ENCODE data around the gene RNF135.
"Not testable (repeated sequence)": the region's sequence is repeated elsewhere in the genome, so short reads cannot be mapped to it uniquely, and the experiment has no call there.

Gene RNF135, protein sequence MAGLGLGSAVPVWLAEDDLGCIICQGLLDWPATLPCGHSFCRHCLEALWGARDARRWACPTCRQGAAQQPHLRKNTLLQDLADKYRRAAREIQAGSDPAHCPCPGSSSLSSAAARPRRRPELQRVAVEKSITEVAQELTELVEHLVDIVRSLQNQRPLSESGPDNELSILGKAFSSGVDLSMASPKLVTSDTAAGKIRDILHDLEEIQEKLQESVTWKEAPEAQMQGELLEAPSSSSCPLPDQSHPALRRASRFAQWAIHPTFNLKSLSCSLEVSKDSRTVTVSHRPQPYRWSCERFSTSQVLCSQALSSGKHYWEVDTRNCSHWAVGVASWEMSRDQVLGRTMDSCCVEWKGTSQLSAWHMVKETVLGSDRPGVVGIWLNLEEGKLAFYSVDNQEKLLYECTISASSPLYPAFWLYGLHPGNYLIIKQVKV

DNA sequence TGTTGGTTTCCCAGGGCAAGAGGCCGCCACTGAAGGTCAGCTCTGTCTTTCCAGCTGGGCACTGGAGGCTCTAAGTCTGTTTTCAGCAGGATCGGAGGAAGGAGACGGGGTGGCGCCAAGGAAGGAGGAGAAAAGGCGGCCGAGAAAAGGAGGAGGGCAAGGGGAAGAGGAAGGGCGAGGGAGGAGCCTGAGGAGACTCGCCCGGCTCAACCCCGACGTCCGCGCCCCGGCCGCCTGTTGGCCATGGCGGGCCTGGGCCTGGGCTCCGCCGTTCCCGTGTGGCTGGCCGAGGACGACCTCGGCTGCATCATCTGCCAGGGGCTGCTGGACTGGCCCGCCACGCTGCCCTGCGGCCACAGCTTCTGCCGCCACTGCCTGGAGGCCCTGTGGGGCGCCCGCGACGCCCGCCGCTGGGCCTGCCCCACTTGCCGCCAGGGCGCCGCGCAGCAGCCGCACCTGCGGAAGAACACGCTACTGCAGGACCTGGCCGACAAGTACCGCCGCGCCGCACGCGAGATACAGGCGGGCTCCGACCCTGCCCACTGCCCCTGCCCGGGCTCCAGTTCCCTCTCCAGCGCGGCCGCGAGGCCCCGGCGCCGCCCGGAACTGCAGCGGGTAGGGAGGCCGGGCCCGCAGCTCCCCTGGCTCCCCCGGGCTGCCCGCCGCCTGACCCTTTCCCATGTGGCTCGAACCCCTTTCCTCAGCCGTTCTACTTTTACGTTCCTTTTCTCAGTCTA is at the start of gene RNF135:
Gene RNF135, plus strand, starts transcription at position 209 of the 737 bp plus-strand sequence. Its CDS starts 35 bp downstream, at position 244.
- no peaks in the 10 kb centered on the region for H3K27me3 Mint-ChIP-seq
- H3K4me3 Mint-ChIP-seq, result peak within 1 kb of the TSS; percentile 98
- H3K4me1 Mint-ChIP-seq (ENCODE audit: low read depth), result peaks cover 51% of the 10 kb centered on the region
- no peaks in the 10 kb centered on the region for H3K9me3 Mint-ChIP-seq
- peaks cover 77% of the 10 kb centered on the region for H3K36me3 Mint-ChIP-seq (ENCODE audit: low read depth)
- peak within 1 kb of the TSS; percentile 94 for H3K27ac Mint-ChIP-seq
- intact Hi-C loops (cut with micrococcal nuclease), result loop anchor here (5.0 kb wide), 2 partner anchors 49 to 64 kb away; partner anchors contain the start of genes ADAP2 and TEFM

- Mint-ChIP-seq H3K4me3 (peak within 1 kb of the TSS; percentile 85), H3K27me3 (peaks cover 6% of the 10 kb centered on the region), H3K36me3 (ENCODE audit: low read depth) (peaks cover 44% of the 10 kb centered on the region), H3K27ac (peak within 1 kb of the TSS; percentile 94), H3K4me1 (ENCODE audit: low read depth) (peaks cover 51% of the 10 kb centered on the region), H3K9me3 (no peaks in the 10 kb centered on the region)
- intact Hi-C loops (cut with micrococcal nuclease), result loop anchor here (2.0 to 10.0 kb wide), 3 partner anchors 17 to 293 kb away; partner anchors contain the start of gene RNF135
Observed at GRCh38 chr17:30921544-30922196, 49.2 kb upstream of the RNF135 start, which contains the start of gene ADAP2. TSS of gene ADAP2 (plus strand) at chr17:30921945. CDS start at chr17:30922015, 70 bp downstream.

DNA sequence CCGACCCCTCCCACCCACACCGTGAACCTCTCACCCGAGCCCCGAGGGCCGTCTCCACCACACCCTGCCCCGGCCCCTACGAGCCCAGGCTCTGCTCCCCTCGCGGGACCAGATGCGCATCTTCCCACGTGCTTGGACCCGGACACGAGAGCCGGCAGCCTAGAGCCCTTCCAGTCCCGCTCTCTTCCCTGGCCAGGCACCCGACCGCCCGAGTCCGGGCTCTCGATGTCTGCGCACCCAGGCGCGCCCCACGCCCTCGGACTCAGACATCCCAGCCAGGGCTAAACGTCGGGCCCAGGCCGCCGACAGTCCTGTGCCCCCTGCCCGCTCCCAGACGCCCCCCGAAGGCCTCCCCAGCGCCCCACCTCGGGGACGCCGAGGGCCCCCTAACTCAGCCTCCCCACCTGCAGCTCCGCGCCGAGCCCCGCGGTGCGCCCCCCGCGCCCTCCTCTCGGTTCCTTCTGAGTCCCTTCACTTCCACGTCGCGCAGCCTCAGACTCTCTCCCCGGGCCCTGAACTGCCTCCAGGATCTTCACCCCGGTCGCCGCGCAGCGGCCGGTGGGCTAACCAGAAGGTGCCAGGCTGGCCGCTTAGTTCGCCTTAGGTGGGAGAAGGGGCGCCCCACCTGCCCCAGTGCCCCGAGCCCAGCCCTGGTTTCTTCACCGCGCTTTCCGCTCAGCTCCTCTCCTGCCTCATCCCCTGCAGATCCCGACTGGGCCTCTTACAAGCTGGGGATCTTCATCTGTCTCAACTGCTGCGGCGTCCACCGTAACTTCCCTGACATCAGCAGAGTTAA is 48.4 kb upstream of the RNF135 start:
- peaks cover 52% of the 10 kb centered on the region for H3K36me3 Mint-ChIP-seq (ENCODE audit: low read depth)
- peak overlapping the region; percentile 94 for H3K27ac Mint-ChIP-seq
- intact Hi-C loops (cut with micrococcal nuclease), result loop anchor here (2.0 to 10.0 kb wide), 3 partner anchors 18 to 292 kb away; partner anchors contain the start of gene RNF135

GRCh38 chr17:30924341-30924740 is 46.5 kb upstream of the RNF135 start:
- Mint-ChIP-seq H3K4me3 (no peak overlapping the region), H3K27ac (no peak overlapping the region), H3K9me3 (no peaks in the 10 kb centered on the region), H3K27me3 (peaks cover 5% of the 10 kb centered on the region), H3K36me3 (ENCODE audit: low read depth) (peaks cover 71% of the 10 kb centered on the region), H3K4me1 (ENCODE audit: low read depth) (peaks cover 56% of the 10 kb centered on the region)
- intact Hi-C loops (cut with micrococcal nuclease), result loop anchor here (5.0 to 10.0 kb wide), 2 partner anchors 48 to 290 kb away; partner anchors contain the start of gene RNF135

More for the DNA sequence above, 48.4 kb upstream of the RNF135 start:
- peak overlapping the region; percentile 85 for H3K4me3 Mint-ChIP-seq
- peaks cover 56% of the 10 kb centered on the region for H3K4me1 Mint-ChIP-seq (ENCODE audit: low read depth)
- peaks cover 6% of the 10 kb centered on the region for H3K27me3 Mint-ChIP-seq
- H3K9me3 Mint-ChIP-seq, result no peaks in the 10 kb centered on the region

- Mint-ChIP-seq H3K27ac (peak overlapping the region; percentile 45), H3K4me3 (no peak overlapping the region), H3K9me3 (no peaks in the 10 kb centered on the region), H3K27me3 (no peaks in the 10 kb centered on the region), H3K36me3 (ENCODE audit: low read depth) (peaks cover 93% of the 10 kb centered on the region), H3K4me1 (ENCODE audit: low read depth) (peaks cover 40% of the 10 kb centered on the region)
- intact Hi-C loops (cut with micrococcal nuclease), result loop anchor here (10.0 kb wide), 1 partner anchor 288 kb away; no protein-coding TSS in a partner anchor
Observed at GRCh38 chr17:30926516-30926915, 44.3 kb upstream of the RNF135 start.

DNA sequence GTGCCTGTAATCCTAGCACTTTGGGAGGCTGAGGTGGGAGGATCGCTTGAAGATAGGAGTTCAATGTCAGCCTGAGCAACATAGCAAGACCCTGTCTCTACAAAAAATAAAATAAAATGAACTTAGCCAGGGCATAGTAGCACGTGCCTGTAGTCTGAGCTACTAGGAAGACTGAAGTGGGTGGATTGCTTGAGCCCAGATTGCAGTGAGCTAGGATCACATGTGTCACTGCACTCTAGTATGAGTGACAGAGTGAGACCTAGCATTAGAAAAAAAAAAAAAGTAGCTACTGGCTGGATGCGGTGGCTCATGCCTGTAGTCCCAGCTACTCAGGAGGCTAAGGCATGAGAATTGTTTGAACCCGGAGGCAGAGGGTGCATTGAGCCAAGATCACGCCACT is 43.1 kb upstream of the RNF135 start:
- no peaks in the 10 kb centered on the region for H3K9me3 Mint-ChIP-seq
- no peaks in the 10 kb centered on the region for H3K27me3 Mint-ChIP-seq
- no peak overlapping the region for H3K27ac Mint-ChIP-seq
- H3K4me3 Mint-ChIP-seq, result no peak overlapping the region
- peaks cover 35% of the 10 kb centered on the region for H3K4me1 Mint-ChIP-seq (ENCODE audit: low read depth)
- peaks cover 96% of the 10 kb centered on the region for H3K36me3 Mint-ChIP-seq (ENCODE audit: low read depth)
- intact Hi-C loops (cut with micrococcal nuclease), result loop anchor here (10.0 kb wide), 1 partner anchor 287 kb away; no protein-coding TSS in a partner anchor

GRCh38 chr17:30928584-30928983 is 42.3 kb upstream of the RNF135 start:
- intact Hi-C loops (cut with micrococcal nuclease), result loop anchor here (10.0 kb wide), 1 partner anchor 286 kb away; no protein-coding TSS in a partner anchor
- no peaks in the 10 kb centered on the region for H3K27me3 Mint-ChIP-seq
- peaks cover 31% of the 10 kb centered on the region for H3K4me1 Mint-ChIP-seq (ENCODE audit: low read depth)
- H3K9me3 Mint-ChIP-seq, result no peaks in the 10 kb centered on the region
- H3K27ac Mint-ChIP-seq, result no peak overlapping the region
- H3K36me3 Mint-ChIP-seq (ENCODE audit: low read depth), result peaks cover 96% of the 10 kb centered on the region
- no peak overlapping the region for H3K4me3 Mint-ChIP-seq

- Mint-ChIP-seq H3K27ac (no peak overlapping the region), H3K4me3 (no peak overlapping the region), H3K36me3 (ENCODE audit: low read depth) (peaks cover 96% of the 10 kb centered on the region), H3K27me3 (no peaks in the 10 kb centered on the region), H3K4me1 (ENCODE audit: low read depth) (peaks cover 31% of the 10 kb centered on the region), H3K9me3 (no peaks in the 10 kb centered on the region)
- intact Hi-C loops (cut with micrococcal nuclease), result loop anchor here (10.0 kb wide), 1 partner anchor 286 kb away; no protein-coding TSS in a partner anchor
Observed at GRCh38 chr17:30929081-30929633, 41.7 kb upstream of the RNF135 start.

DNA sequence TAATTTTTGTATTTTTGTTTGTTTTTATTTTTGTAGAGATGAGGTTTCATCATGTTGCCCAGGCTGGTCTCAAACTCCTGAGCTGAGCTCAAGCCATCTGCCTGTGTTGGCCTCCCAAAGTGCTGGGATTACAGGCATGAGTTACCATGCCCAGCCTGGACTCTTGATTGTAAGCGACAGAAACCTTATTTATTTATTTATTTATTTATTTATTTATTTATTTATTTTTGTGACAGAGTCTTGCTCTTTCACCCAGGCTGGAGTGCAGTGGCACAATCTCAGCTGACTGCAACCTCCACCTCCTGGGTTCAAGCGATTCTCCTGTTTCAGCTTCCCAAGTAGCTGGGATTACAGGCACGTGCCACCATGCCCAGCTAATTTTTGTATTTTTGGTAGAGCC is 41.0 kb upstream of the RNF135 start:
- not testable (repeated sequence) for H3K27me3 Mint-ChIP-seq

DNA sequence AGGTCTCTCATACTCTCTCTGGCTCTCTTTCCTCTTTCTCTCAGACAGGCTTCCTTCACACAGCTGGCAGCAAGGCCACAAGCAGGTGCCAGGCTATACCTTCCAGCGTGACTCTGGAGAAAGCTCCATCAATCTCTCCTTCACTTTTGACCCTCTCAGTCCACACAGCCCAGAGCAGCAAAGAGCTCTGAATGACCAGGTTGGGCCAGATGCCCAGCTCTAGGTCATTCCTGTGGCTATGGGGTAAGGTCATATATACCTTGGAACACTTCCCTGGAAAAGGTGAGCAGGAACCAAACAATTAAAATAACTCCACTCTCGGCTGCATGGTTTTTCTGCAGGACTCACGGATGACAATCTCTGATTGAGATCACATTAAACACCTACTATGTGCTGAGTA is 40.3 kb upstream of the RNF135 start:
- Mint-ChIP-seq H3K4me1 (ENCODE audit: low read depth) (peaks cover 22% of the 10 kb centered on the region), H3K27ac (no peak overlapping the region), H3K27me3 (no peaks in the 10 kb centered on the region), H3K9me3 (no peaks in the 10 kb centered on the region), H3K36me3 (ENCODE audit: low read depth) (peaks cover 100% of the 10 kb centered on the region), H3K4me3 (no peak overlapping the region)
- intact Hi-C loops (cut with micrococcal nuclease), result no loop called here

More for the DNA sequence above, 41.0 kb upstream of the RNF135 start:
- H3K36me3 Mint-ChIP-seq (ENCODE audit: low read depth), result peaks cover 99% of the 10 kb centered on the region
- H3K27ac Mint-ChIP-seq, H3K4me3 Mint-ChIP-seq, H3K9me3 Mint-ChIP-seq: not testable (repeated sequence)
- peaks cover 26% of the 10 kb centered on the region for H3K4me1 Mint-ChIP-seq (ENCODE audit: low read depth)
- intact Hi-C loops (cut with micrococcal nuclease), result loop anchor here (10.0 kb wide), 1 partner anchor 285 kb away; no protein-coding TSS in a partner anchor

DNA sequence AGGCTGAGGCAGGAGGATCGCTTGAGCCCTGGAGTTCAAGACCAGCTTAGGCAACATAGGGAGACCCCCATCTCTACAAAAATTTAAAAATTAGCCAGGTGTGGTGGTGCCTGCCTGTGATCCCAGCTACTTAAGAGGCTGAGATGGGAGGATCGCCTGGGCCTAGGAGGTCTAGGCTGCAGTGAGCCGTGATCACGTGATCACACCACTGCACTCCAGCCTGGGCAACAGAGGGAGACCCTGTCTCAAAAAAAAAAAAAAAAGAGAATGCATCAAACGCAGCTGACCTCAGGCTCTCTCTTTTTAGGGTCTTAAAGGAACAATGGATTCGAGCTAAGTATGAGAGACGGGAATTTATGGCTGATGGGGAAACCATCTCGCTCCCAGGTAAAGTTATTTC is 39.3 kb upstream of the RNF135 start:
- H3K27me3 Mint-ChIP-seq; H3K9me3 Mint-ChIP-seq; H3K27ac Mint-ChIP-seq; intact Hi-C loops (cut with micrococcal nuclease); H3K4me3 Mint-ChIP-seq: not testable (repeated sequence)
- peaks cover 11% of the 10 kb centered on the region for H3K4me1 Mint-ChIP-seq (ENCODE audit: low read depth)
- H3K36me3 Mint-ChIP-seq (ENCODE audit: low read depth), result peaks cover 100% of the 10 kb centered on the region

GRCh38 chr17:30933966-30934365 is 36.9 kb upstream of the RNF135 start:
- Mint-ChIP-seq H3K4me3 (no peak overlapping the region), H3K4me1 (ENCODE audit: low read depth) (peaks cover 21% of the 10 kb centered on the region), H3K36me3 (ENCODE audit: low read depth) (peaks cover 100% of the 10 kb centered on the region), H3K9me3 (no peaks in the 10 kb centered on the region), H3K27me3 (no peaks in the 10 kb centered on the region), H3K27ac (no peak overlapping the region)
- intact Hi-C loops (cut with micrococcal nuclease), result no loop called here

Data from dendritic cell treated with granulocyte-macrophage colony-stimulating factor and Interleukin-4, amounts not matched to agents 40 ng/mL and 50 ng/mL, for 4 days (primary cell).